ENCODE measurements around the gene FCMR.

FCMR gene

GRCh38 chr1:206912445-206913095 is 9.2 kb downstream of the FCMR start:
- Histone ChIP-seq H3K79me2 (ENCODE audit: insufficient read depth, low read length) (peaks cover 10% of the 10 kb centered on the region; the same call in 1 of the 2 replicates), H3K4me1 (ENCODE audit: insufficient read depth, low read length) (peaks cover 17% of the 10 kb centered on the region), H3K27ac (ENCODE audit: low read length) (peak overlapping the region; percentile 33), H3K9me3 (ENCODE audit: insufficient read depth, low read length, severe bottlenecking) (no peaks in the 10 kb centered on the region), H3K9ac (ENCODE audit: low read depth, low read length) (no peak overlapping the region), H2AFZ (ENCODE audit: low read depth, low read length) (no peak overlapping the region), H4K20me1 (ENCODE audit: insufficient read depth, low read length) (no peaks in the 10 kb centered on the region), H3K27me3 (ENCODE audit: insufficient read depth, low read length, poor library complexity) (no peaks in the 10 kb centered on the region), H3K36me3 (ENCODE audit: insufficient read depth, low read length) (peaks cover 35% of the 10 kb centered on the region), H3K4me2 (ENCODE audit: insufficient read depth, low read length) (no peak overlapping the region), H3K4me3 (ENCODE audit: low read depth in 1 of 2, low read length in 2 of 2) (no peak overlapping the region)
- ATAC-seq (ENCODE audit: insufficient read depth, low read depth), result peak; percentile 84
- TF ChIP-seq EZH2 (IDR thresholded peaks at IDR 0.05; ENCODE audit: borderline replicate concordance, low read depth, low read length, severe bottlenecking), result no peak
- TF ChIP-seq CTCF (IDR thresholded peaks at IDR 0.05; ENCODE audit: borderline replicate concordance, extremely low read depth, low read length, poor library complexity, severe bottlenecking), result peak; percentile 95
- DNase-seq, result peak; percentile 73

GRCh38 chr1:206911064-206911663 is 10.6 kb downstream of the FCMR start:
- Histone ChIP-seq H3K27ac (ENCODE audit: low read length) (peak overlapping the region; percentile 51), H3K9ac (ENCODE audit: low read depth, low read length) (no peak overlapping the region), H3K4me2 (ENCODE audit: insufficient read depth, low read length) (no peak overlapping the region), H3K4me1 (ENCODE audit: insufficient read depth, low read length) (peaks cover 29% of the 10 kb centered on the region), H3K27me3 (ENCODE audit: insufficient read depth, low read length, poor library complexity) (no peaks in the 10 kb centered on the region), H3K36me3 (ENCODE audit: insufficient read depth, low read length) (peaks cover 40% of the 10 kb centered on the region), H3K9me3 (ENCODE audit: insufficient read depth, low read length, severe bottlenecking) (no peaks in the 10 kb centered on the region), H3K79me2 (ENCODE audit: insufficient read depth, low read length) (peaks cover 3% of the 10 kb centered on the region; the same call in 1 of the 2 replicates), H4K20me1 (ENCODE audit: insufficient read depth, low read length) (no peaks in the 10 kb centered on the region), H2AFZ (ENCODE audit: low read depth, low read length) (no peak overlapping the region), H3K4me3 (ENCODE audit: low read depth in 1 of 2, low read length in 2 of 2) (no peak overlapping the region)
- DNase-seq (peak; percentile 33), ATAC-seq (ENCODE audit: insufficient read depth, low read depth) (peak; percentile 56; the same call in 1 of the 3 replicates)
- TF ChIP-seq CTCF (IDR thresholded peaks at IDR 0.05; ENCODE audit: borderline replicate concordance, extremely low read depth, low read length, poor library complexity, severe bottlenecking), result peak; percentile 81
- TF ChIP-seq EZH2 (IDR thresholded peaks at IDR 0.05; ENCODE audit: borderline replicate concordance, low read depth, low read length, severe bottlenecking), result no peak

- Histone ChIP-seq H3K27me3 (ENCODE audit: insufficient read depth, low read length, poor library complexity) (no peaks in the 10 kb centered on the region), H2AFZ (ENCODE audit: low read depth, low read length) (no peak overlapping the region), H3K9me3 (ENCODE audit: insufficient read depth, low read length, severe bottlenecking) (no peaks in the 10 kb centered on the region), H3K79me2 (ENCODE audit: insufficient read depth, low read length) (no peaks in the 10 kb centered on the region), H4K20me1 (ENCODE audit: insufficient read depth, low read length) (no peaks in the 10 kb centered on the region), H3K27ac (ENCODE audit: low read length) (no peak overlapping the region), H3K4me2 (ENCODE audit: insufficient read depth, low read length) (no peak overlapping the region), H3K4me3 (ENCODE audit: low read depth in 1 of 2, low read length in 2 of 2) (no peak overlapping the region), H3K9ac (ENCODE audit: low read depth, low read length) (no peak overlapping the region), H3K36me3 (ENCODE audit: insufficient read depth, low read length) (peaks cover 43% of the 10 kb centered on the region), H3K4me1 (ENCODE audit: insufficient read depth, low read length) (peaks cover 39% of the 10 kb centered on the region)
- ATAC-seq (ENCODE audit: insufficient read depth, low read depth) (no peak), DNase-seq (no peak)
- TF ChIP-seq CTCF (IDR thresholded peaks at IDR 0.05; ENCODE audit: borderline replicate concordance, extremely low read depth, low read length, poor library complexity, severe bottlenecking) (no peak), EZH2 (IDR thresholded peaks at IDR 0.05; ENCODE audit: borderline replicate concordance, low read depth, low read length, severe bottlenecking) (no peak)
These were observed 11.8 kb downstream of the FCMR start for GRCh38 chr1:206909883-206910318.

Measured in DND-41 (cell line).